ENCODE results near the gene FCGR3A. TPM values are rescaled to one million over a fixed set of nuclear protein-coding genes. Genes with fewer than 3 reads are reported as not detected.

Gene FCGR3A
- total RNA-seq, 1 donor from 2014 or later: not detected

DNA sequence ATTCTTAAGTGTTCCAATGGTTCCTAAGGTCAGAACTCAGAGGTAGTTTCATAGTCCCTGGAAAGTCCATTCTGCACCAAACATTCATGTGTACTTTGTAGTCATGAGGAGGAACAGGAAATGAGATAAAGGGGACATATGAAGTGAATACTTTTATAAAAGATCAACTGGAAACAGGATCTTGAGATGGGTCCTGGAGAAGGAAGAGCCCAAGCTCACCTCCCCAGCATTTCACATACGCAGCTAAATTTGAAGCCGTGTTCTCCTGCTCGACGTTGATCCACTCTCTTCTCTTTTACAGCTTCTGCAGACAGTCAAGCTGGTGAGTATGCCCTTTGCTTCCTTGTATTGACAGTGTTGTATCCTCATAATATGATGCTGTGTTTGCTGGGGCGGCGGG lies 43.9 kb downstream of the FCGR3A start:
- intact Hi-C loops (cut with micrococcal nuclease): no loop called here

DNA sequence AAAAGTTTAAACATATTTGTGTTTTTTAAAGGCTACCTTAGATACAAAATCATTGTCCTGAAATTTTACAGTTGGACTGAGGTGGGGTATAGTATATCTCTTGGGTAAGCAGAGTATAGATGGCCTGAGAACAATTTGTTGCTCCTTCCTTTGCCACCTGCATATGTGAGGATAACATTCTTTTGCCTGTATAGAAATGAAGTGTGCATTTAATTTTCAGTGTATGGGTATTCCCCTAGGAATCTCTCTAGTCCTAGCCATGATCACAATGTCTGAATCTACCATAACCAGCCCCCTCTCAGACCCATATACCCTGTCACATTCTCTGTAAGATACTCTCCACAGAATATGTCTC lies 46.2 kb downstream of the FCGR3A start:
- intact Hi-C loops (cut with micrococcal nuclease): no loop called here

DNA sequence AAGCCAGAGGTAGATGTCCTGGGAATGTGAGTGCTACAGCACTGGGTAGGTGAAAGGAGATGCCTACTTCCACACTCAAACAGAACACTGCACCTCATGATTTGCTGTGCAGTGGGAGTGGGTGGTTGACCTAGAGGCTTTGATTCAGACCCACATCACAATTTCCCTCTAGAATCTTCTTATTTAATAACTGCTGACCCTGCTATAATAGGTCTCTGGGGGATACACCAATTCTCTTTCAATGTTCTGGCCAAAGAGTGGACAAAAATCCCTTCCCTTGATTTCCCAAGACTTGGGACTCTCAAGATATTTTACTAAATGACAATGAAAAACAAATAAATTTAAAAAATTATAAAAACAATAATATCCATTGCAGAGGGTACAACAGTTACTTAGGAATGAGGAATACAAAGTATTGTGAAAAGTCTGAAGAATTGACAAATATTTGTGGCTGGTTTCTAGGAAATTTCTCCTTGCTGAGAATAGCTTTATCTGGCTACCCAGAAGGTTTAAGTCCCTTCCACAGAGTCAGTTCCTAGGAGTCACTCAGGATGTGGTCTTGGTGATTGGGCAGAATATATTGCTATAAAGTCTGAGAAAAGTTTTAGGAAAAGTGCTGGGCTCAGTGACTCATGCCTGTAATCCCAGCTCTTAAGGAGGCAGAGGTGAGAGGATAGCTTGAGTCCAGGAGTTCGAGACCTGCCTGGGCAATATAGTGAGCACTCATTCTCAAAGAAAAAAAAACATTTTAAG lies 46.8 kb downstream of the FCGR3A start:
- intact Hi-C loops (cut with micrococcal nuclease): no loop called here

DNA sequence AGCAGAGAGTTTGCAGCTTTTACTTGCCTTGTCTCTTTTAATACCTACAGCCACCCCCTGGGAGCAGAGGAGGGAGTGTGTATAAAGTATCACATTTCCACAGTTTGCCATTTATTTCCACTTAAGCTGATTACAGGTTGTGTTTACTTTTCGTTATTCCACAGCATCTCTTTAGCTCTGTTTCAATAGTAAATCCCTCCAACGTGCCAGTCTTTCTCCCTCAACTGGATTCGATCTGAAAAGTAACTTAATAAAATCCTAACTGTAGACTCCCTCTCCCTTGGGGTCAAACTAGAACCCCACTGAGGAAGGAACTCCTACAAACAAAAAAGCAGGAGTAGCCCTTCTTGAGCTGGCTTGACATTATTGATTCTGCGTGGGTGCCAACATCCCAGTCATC lies 47.4 kb downstream of the FCGR3A start:
- intact Hi-C loops (cut with micrococcal nuclease): no loop called here

DNA sequence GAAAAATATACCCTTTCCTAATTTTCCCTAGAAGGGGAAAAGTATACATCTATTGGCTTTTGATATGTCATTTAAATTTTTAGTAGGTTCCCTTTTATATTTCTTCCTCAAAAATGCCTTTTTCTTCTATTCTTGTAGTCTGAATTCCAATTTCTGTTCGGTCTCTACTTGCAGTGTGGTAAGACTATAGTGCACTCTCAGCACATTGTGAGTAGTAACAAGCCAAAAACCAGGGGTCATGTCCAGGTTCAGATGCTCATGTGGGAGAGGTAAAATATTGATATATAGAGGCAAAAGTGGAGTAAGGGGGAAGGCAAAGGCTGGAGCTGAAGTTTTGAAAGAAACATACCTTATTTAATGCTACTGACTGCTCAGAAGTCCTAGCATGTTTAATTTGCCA lies 48.4 kb downstream of the FCGR3A start:
- intact Hi-C loops (cut with micrococcal nuclease): no loop called here

DNA sequence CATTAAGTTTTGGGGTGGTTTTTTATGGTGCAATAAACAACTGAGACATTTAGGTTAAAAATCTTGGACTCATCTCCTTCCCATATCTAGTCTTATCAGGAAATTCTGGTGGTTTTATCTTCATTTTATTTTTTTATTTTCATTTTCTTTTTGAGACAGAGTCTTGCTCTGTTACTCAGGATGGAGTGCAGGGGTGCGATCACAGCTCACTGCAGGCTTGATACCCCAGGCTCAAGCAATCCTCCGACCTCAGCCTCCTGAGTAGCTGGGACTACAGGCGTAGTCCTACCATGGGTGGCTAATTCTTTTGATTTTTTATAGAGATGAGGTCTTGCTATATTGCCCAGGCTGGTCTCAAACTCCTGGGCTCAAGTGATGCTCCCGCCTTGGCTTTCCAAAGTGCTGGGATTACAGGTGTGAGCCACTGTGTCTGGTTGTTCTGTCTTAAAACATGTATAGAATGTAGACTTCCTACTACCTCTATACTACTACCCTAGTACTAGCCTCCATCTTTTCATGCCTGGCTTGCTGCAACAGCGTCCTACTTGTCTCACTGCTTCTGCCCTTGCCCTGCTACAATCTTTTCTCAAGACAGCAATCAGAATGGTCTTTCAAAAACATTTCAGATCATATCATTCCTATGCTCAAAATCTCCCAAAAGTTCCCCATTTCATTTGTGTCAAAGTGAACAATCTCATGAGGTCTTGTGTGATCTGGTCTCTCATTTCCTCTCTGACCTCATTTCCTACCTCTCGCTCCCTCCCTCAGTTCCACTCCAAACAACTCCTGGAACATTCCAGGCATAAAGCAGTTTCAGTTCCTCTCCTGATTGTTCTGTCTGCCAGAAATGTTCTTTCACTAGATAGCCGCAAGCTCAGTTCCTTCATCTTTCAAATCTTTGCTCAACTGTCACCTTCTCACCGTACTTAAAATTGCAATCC lies 50.2 kb downstream of the FCGR3A start:
- intact Hi-C loops (cut with micrococcal nuclease): no loop called here

DNA sequence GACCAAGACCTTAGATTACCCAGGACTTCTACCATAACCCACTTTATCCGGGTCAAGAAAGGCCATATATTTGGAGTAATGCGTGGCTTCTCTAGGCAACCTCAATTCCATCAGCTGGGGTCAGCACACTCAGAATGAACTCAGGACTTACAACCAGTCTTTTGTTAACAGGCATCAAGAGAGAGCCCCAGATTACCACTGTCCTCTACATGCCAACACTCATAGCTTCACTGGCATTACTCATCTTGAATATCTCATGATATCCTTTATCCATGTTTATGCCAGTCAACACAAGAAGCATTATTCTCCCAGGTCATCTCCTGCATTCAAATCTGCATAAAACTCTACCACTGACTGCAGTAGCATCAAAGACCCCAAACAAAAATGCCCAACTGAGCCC lies 51.0 kb downstream of the FCGR3A start:
- intact Hi-C loops (cut with micrococcal nuclease): no loop called here

DNA sequence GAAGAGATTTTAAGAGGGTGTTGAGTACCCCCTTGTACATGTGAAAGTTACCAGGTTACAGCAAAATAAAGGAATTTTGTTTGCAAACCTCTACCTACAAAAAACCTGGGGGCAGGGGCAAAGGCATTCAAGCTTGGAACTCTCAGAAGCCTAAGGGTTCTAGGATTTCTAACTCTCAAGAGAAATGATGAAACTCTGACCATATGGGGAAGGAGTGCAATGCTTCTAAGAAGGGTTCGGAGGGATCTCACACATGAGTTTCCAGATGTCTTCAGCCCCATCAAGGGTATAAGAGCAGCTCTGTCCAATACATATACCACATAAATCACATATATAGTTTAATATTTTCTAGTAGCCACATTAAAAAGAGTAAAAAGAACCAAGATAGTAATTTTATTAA lies 51.7 kb downstream of the FCGR3A start:
- intact Hi-C loops (cut with micrococcal nuclease): no loop called here

DNA sequence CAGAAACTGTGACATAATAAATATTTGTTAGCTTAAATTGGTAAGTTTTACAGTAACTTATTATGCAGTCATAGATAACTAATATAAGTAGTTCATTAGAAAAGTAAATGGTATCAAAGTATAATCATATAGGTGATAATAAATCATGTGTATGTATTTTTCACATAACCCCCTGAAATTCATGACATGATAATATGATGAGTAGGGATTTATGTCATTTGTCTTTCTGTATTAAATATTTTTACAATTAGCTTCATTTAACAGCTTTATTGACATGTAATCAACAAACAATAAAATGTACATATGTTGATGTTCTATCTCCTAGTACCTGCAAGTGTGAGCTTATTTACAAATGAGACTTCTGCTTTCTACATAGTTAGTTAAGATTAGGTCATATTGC lies 54.1 kb downstream of the FCGR3A start:
- intact Hi-C loops (cut with micrococcal nuclease): no loop called here

DNA sequence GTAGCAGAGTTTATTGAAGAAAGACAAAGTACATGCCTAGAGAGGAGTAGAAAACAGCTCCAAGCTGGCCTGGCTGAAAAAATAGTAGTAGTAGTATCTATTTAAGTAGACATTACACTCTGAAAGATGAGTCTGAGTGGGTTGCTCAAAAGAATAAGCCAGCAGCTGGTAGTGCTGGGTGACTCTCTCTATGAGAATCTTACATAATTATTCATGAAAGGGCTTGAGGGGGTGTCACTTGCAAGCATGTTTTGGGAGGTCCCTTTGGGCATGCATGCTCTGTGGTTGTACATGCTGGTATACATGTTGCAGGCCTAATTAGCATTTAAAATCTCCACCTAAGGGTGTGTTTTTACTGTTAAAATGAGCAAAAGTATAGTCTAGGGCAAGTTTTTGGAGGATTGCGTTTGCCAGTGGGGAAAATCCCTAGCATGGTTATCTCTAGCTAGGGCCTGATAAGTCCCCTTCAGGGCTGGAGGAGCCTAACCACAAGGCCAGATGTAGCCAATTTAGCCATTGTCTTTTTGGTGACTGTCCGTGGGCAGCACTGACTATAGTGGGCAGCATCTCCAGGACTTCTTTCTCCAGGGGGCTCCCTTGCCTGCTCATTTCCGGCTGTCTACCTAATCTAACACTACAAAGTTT lies 55.4 kb downstream of the FCGR3A start:
- intact Hi-C loops (cut with micrococcal nuclease): no loop called here

DNA sequence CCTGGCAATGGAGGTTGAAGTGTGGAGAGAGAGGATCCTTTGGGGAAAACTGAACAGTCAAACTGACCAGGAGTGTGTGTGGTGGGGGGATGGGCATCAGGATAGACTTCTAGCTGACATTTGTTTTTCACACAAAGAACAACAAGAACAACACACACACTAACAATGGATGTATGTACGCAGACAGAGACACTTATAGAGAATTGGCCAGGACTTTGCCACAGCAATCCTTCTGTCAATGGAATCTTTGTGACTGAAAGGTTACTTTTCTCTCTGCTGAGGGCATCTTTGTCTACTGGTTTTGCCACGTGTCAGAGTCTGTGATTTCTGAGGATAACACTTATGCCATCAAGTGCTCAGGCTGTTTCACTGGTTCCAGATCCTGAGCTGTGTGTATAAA lies 56.8 kb downstream of the FCGR3A start:
- intact Hi-C loops (cut with micrococcal nuclease): no loop called here

Other genes starting within 250 kb of the FCGR3A start
- 2.7 and 3.0 TPM in 2 replicates for gene MPZ, start 239.8 kb downstream of the FCGR3A start, total RNA-seq
- 167 and 174 TPM in 2 replicates for gene SDHC, start 235.4 kb downstream of the FCGR3A start, total RNA-seq
- gene CFAP126, start 181.9 kb downstream of the FCGR3A start, total RNA-seq: not detected in 2 replicates
- 0.09 and 0.36 TPM in 2 replicates for gene FCGR2A, start 44.4 kb downstream of the FCGR3A start, total RNA-seq
- gene HSPA6, start 25.3 kb downstream of the FCGR3A start, total RNA-seq: 3.7 and 4.0 TPM in 2 replicates
- gene FCGR3B, start 81.4 kb upstream of the FCGR3A start, total RNA-seq: not detected in 2 replicates
- 0.11 TPM in 1 of 2 replicates, not detected in the other for gene FCGR2B, start 113.3 kb upstream of the FCGR3A start, total RNA-seq
- gene FCRLA, start 157.4 kb upstream of the FCGR3A start, total RNA-seq: not detected in 2 replicates
- 0.23 and 0.59 TPM in 2 replicates for gene FCRLB, start 171.7 kb upstream of the FCGR3A start, total RNA-seq
- 27.1 and 27.6 TPM in 2 replicates for gene DUSP12, start 200.0 kb upstream of the FCGR3A start, total RNA-seq
- 29.5 and 31.1 TPM in 2 replicates for gene ATF6, start 216.5 kb upstream of the FCGR3A start, total RNA-seq

All from T-helper 2 cell treated with Interferon-gamma antibody and Interleukin-4, amounts not matched to agents 100 ng/mL and 5 ng/mL, for 36 hours (primary cell).